GM21528 (cell line): ENCODE measurements around the gene CATSPERE.

ENCODE experiments used
- ATAC-seq: cut with Tn5 transposase; IDR thresholded peaks from one replicate; pipeline ENCODE4 v1.9.1; 2021; ENCODE audit warnings: mild to moderate bottlenecking, moderate library complexity; ENCODE audit not compliant: unreplicated experiment, low FRiP score

CATSPERE gene, protein sequence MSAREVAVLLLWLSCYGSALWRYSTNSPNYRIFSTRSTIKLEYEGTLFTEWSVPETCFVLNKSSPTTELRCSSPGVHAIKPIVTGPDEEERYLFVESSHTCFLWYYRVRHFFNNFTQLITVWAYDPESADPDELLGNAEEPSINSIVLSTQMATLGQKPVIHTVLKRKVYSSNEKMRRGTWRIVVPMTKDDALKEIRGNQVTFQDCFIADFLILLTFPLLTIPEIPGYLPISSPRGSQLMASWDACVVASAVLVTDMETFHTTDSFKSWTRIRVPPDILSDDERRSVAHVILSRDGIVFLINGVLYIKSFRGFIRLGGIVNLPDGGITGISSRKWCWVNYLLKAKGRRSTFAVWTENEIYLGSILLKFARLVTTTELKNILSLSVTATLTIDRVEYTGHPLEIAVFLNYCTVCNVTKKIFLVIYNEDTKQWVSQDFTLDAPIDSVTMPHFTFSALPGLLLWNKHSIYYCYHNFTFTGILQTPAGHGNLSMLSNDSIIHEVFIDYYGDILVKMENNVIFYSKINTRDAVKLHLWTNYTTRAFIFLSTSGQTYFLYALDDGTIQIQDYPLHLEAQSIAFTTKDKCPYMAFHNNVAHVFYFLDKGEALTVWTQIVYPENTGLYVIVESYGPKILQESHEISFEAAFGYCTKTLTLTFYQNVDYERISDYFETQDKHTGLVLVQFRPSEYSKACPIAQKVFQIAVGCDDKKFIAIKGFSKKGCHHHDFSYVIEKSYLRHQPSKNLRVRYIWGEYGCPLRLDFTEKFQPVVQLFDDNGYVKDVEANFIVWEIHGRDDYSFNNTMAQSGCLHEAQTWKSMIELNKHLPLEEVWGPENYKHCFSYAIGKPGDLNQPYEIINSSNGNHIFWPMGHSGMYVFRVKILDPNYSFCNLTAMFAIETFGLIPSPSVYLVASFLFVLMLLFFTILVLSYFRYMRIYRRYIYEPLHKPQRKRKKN

DNA sequence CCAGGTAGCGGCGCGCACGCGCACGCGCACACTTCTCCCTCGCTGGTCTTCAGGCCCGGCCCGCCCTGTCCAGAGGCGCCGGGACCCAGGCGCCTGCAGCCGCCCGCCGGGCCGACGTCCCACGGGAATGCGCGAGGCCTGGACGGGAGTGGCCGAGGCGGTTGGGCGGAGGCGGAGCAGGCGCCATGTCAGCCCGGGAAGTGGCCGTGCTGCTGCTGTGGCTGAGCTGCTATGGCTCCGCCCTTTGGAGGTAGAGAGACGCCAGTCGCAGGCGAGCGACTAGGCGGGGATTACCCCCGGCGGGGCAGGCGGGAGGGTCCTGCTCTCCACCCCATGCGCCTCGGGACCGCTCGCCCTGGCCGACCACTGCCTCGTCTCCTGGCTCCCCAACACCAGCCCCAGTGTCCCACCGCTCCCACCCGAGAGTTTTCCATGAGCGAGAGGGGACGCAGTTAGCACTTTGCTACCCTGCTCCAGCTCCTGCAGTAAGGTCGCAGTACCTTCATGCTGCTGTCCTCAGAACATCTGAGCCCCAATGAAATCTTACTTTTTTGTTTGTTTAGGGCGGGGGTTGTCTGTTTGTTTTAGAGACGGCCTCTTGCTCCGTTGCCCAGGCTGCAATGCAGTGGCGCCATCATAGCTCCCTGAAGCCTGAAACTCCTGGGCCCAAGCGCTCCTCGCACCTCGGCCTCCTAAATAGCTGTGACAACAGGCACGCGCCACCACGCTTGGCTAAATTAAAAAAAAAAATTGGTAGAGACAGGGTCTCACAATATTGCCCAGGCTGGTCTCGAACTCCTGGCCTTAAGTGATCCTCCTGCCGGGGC, at the start of gene CATSPERE:
TSS of gene CATSPERE (plus strand) at position 29 of the 827 bp plus-strand sequence. CDS start at position 186, 157 bp downstream.
- ATAC-seq, result peak; percentile 99

- ATAC-seq, result no peak
Observed at GRCh38 chr1:244412176-244412575, 48.9 kb upstream of the CATSPERE start.

- ATAC-seq, result no peak
Observed at GRCh38 chr1:244413736-244414135, 47.3 kb upstream of the CATSPERE start.

DNA sequence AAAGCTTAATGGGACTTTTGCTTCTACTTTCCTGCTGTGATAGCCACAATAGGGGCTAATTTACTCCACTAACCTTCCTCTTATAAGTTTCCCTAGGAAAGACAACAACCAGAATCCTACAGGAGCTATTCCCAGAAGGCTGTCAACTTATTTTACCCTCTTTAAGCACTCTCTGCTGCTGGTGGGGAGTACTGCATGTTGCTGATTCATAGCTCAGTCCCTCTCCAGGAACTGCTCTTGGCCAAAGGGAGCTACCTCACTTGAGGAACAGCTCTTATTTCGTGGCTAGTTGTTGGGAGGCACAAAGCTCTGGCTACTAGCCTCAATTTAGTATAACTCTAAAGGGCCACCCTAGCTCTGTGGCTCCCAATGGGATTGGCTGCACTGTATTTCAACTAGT, 46.5 kb upstream of the CATSPERE start:
- no peak for ATAC-seq

DNA sequence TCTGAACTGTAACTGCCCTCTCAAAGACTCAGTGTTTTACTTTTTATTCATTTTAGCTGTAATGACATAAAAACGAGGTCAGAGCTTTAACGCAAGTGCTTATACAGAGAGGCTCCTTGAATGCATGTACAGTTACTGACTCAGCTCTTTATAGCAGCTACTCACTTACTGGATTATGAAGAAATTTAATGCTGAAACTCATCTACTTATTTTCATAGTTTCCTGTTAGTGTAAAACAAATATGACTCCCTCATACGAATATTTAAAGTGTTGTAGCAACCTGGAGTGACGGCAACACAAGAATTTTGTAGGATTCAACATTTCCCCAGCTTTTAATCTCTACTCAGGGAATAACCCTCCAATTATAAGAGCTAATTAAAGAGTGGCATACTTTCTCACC, 42.0 kb upstream of the CATSPERE start:
- ATAC-seq, result no peak

DNA sequence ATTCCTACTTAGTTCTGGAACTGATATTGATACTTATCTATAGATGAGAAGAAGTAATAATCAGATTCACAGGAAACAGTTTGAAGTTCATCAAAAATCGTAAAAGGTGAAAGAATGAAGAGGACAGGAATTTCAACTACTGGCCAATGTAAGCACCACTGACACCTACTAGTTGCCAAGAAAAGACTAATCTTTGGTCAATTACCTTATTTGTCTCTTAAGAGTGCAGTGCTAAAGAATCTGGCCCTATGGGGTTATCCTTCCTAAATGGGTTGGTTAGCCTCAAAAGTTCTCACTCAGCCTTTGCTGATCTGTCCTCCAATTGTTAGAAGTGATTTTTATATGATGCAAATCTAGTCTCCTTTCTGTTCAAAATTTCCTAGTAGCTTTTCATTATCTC, 38.9 kb upstream of the CATSPERE start:
- ATAC-seq, result no peak

- ATAC-seq, result no peak
Observed at GRCh38 chr1:244424649-244425334, 36.3 kb upstream of the CATSPERE start.

DNA sequence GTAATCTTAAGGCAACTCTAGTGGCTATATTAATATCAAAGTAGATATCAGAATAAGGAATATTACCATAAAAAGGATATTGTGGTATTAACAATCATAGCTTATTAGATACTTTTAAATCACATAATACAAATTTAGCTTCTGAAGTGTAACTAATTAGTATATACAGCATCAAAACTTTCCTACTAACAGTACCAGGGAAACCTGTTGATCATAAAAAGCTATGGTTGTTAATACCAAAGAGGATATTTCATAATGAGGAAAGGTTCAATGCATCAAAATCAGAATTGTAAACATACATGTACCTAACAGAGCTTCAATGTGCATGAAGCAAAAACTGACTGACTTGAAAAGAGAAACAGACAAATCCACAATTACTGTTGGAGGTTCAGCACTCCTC, 33.4 kb upstream of the CATSPERE start:
- ATAC-seq, result no peak

- no peak for ATAC-seq
Observed at GRCh38 chr1:244429818-244430217, 31.3 kb upstream of the CATSPERE start.

DNA sequence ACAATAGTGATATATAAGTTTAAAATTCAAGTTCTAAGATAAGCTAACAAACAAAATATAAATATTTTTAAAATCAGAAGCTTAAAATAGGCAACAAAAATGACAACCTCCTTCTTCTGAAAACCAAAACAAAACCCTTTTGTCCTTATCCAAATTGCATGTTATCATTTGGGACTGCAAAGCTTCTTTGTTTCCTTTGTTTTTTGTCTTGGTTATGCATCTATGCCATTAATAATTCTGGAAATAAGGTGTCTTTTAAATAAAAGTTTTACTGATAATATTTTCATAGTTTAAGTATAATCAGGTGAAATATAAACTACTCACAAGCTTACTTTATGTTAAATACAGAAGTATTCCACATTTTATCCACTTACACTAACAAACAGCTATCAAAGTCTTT, 29.9 kb upstream of the CATSPERE start:
- no peak for ATAC-seq

DNA sequence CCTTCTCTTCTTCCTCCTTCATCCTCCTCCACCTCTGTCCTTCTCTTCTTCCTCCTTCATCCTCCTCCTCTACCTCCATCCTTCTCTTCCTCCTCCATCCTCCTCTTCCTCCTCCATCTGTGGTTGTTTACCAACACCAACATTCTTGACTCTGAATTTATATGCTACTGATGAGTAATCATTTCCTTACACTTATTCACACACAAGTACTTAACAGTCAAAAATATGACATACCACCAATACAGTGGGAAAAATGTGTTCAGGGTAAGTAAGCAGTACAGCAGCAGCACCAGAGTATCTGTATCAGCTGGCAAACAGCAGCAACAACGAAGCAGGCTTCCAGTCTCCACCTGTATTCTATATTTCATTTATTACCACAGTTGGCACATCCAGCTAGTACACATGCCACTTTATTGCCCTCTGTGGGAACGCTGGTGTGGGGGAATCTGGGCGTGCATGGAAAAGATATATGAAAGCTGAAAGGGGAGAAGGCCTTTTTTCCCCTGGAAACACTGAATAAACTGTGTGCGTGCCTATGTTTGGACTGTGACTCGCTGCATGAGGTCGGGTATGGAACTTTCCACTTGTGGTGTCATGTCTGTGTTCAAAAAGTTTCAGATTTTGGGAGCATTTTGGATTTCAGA, 25.4 kb upstream of the CATSPERE start:
- no peak for ATAC-seq

DNA sequence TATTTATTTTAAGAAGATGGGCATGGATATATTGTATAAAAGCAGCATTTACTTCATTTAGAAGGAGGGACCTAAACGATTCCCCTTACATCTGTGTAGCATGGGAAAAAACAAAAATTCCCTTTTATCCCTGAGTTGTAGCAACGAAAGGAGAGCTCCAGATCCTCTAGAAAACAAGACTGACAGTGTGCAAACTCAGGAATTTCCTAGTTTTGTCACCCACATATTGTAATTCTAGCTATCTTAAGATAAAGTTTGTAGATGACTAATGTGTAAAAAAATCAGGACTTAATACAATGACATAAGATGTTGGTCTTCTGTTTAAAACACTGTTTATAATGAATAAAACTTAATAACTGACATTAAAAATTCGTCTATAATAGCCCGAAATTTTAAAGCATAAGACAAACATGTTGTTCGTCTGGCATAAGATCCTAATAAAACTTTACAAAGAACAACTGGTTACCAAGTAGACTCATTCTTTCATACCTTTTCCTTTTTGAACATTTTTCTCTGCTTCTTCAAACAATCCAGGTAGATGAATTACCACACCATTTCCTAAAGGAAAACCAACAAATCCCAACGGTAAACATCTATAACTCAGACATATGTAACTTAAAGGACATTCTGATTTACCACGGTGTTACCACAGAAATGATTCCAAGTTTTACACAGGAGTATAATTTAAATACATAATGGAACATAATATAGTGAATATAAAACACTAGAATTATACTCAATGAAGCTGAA, 24.6 kb upstream of the CATSPERE start:
- no peak for ATAC-seq

DNA sequence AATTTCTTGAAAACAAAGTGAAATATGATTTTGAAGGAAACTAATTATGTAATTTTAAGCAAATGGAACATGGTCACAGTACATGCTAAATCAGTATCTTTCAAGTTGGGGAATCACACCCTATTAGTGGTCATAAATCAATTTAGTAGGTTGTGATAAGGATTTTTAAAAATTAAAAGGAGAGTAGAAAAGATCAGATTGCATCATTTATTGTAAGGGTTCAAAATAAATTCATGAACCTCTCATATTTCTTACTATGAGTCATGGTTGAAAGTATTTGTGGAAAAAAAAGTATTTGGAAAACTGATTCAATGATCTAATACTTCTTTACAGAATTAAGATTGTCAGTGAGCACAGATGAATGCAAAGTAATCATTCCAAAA, 24.0 kb upstream of the CATSPERE start:
- no peak for ATAC-seq

- ATAC-seq, result no peak
Observed at GRCh38 chr1:244439391-244440032, 21.6 kb upstream of the CATSPERE start.

DNA sequence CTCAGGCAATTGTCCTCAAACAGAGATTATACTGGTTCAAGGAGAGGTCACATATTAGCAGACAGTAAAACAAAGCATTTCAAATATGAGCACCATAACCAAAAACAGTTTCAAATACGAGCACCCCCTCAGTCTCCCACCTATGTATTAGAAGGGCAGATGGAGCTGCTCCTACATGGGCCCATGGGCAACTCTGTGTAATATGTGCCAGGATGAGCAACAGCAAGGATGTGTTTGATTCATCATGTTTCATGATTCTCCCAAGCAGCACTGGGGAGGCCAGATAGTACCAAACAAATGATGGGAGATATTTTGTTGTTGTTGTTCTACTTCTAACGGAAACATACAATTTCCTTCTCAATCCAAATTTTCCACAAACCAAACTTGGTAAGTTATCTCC, 18.2 kb upstream of the CATSPERE start:
- ATAC-seq, result no peak

DNA sequence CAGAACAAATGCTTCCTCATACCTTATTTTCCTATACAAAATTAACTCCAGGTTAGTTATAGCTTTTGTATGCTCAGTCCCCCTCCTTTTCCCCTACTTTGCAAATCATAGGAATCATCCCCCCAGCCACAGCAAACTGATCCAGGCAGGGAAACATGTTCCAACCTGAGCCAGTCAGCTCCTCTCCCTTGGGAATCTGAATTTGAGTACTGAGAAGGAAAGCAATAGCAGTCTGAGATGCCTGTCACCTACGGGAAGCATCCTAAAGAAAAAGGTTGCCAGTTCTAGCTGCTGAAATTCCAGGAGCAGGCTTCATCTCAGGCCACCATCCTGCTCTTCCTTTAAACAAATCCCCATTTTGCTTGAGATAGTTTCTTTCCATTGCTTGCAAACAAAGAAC, 16.2 kb upstream of the CATSPERE start:
- no peak for ATAC-seq

DNA sequence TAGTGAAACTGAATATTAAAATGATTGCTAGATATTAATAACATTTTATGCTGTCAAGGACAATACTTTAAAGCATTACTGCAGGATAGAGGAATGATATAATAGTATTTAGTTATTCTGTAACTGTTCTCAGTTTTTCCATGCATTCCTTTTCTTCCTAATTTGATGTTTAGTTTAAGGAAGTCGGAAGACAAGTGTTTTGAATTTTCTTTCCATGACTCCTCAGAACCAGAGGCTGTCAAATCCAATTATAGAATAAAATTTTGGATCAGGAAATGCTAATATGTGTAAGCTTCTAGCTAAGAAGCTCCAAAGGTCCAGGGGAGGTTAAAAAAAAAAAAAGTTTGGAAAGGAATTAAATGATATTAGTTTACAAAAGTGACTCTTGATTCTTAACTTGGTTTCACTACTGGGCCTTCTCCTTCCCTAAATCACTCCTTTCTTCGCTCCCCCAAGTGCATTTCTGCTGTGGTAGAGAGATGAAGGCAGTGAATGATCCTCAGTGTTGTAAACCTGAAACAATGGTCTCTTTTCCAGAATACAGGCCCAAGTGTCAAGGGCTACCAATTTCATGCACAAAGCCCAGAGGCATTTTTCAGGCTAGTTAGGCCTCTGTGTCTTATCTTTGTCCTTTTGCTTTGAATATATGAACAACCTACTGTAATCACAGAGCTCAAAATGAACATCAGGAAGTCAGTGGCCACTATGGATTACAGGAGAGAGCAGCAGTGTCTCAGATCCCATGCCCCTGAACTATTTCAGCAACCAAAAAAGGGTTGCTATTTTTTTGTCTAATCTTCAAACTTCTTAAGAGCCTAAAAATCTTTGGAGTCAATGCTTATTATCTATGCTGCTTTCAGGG, 15.5 kb upstream of the CATSPERE start:
- no peak for ATAC-seq
